Neural progenitor cell (in vitro differentiated cells): ENCODE data around the gene TANC1.

Experiments used
- EZH2 ChIP-seq: fragments of 200-600 bp; sonication (generic); IDR thresholded peaks from 2 replicates; pipeline ENCODE4 v1.6.1; 2017; ENCODE audit warnings: antibody characterized with exemption, mild to moderate bottlenecking, moderate library complexity
- TF ChIP-seq, protein P1 (sequence below): fragments of 200-600 bp; sonication (generic); IDR thresholded peaks from 2 replicates; pipeline ENCODE4 v1.5.1; 2017; ENCODE audit warnings: antibody characterized with exemption, mild to moderate bottlenecking

DNA sequence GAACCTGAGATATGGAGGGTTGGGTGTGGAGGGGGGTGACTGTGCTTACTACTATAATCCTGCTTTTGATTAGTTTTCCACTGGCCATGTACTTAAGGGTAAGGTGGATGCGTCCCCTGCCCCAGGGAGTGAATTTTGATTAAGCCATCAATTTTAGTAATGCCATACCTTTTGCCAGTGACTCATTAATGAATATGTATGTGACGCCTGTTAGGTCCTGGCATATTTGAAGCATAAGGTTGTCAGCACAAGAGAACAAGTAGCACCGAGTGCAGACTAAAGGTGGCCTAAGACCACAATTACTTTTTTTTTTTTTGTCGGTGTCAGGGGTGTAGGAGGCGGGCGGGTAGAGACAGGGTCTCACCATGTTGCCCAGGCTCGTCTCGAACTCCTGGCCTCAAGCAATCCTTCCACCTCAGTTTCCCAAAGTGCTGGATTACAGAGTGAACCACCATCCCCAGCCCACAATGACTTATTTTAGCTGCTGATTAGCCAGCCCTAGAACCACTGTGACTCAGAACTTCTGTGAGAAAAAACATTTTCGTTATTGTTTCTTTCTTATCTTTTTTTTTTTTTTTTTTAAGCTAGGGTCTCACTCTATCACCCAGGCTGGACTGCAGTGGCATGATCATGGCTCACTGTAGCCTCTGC is 7.0 kb downstream of the TANC1 start:
- TF ChIP-seq, protein P1, sequence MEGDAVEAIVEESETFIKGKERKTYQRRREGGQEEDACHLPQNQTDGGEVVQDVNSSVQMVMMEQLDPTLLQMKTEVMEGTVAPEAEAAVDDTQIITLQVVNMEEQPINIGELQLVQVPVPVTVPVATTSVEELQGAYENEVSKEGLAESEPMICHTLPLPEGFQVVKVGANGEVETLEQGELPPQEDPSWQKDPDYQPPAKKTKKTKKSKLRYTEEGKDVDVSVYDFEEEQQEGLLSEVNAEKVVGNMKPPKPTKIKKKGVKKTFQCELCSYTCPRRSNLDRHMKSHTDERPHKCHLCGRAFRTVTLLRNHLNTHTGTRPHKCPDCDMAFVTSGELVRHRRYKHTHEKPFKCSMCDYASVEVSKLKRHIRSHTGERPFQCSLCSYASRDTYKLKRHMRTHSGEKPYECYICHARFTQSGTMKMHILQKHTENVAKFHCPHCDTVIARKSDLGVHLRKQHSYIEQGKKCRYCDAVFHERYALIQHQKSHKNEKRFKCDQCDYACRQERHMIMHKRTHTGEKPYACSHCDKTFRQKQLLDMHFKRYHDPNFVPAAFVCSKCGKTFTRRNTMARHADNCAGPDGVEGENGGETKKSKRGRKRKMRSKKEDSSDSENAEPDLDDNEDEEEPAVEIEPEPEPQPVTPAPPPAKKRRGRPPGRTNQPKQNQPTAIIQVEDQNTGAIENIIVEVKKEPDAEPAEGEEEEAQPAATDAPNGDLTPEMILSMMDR = no peak
- no peak for TF ChIP-seq EZH2
